HepG2 (cell line): ENCODE data around the gene UTRN. TPM values are rescaled to one million over a fixed set of nuclear protein-coding genes. Genes with fewer than 3 reads are reported as not detected.

ENCODE experiments used
- BCL6 ChIP-seq: IDR thresholded peaks from 2 replicates; pipeline ENCODE4 v1.6.1; 2016; ENCODE audit warnings: missing genetic modification reagents, missing compliant biosample characterization
- FOXC1 ChIP-seq: sonication (generic); formaldehyde crosslinking; IDR thresholded peaks from 2 replicates; pipeline ENCODE4 v1.8.0; 2022; ENCODE audit warnings: mild to moderate bottlenecking, missing genetic modification reagents, borderline replicate concordance
- KDM5B ChIP-seq: sonication (generic); formaldehyde crosslinking; IDR thresholded peaks from 2 replicates; pipeline ENCODE4 v1.4.0; 2020; ENCODE audit warnings: missing genetic modification reagents, mild to moderate bottlenecking, borderline replicate concordance
- NBN ChIP-seq: fragments of 450-650 bp; conservative IDR thresholded peaks from 2 replicates; pipeline ENCODE4 v1.6.1; 2017
- NCOA5 ChIP-seq: sonication (generic); formaldehyde crosslinking; IDR thresholded peaks from 2 replicates; pipeline ENCODE4 v1.4.0; 2020; ENCODE audit warnings: missing genetic modification reagents
- POLR2G ChIP-seq: fragments of 200-400 bp; formaldehyde crosslinking; IDR thresholded peaks from 2 replicates; pipeline ENCODE4 v1.6.1; 2018; ENCODE audit warnings: mild to moderate bottlenecking, low read depth, low read length, moderate library complexity
- ZBTB7B ChIP-seq: sonication (generic); formaldehyde crosslinking; IDR thresholded peaks from 2 replicates; pipeline ENCODE4 v1.4.0; 2020; ENCODE audit warnings: missing genetic modification reagents
- ZNF160 ChIP-seq: sonication (generic); formaldehyde crosslinking; IDR thresholded peaks from 2 replicates; pipeline ENCODE4 v1.8.0; 2022; ENCODE audit warnings: mild to moderate bottlenecking, inconsistent platforms, missing genetic modification reagents
- ZNF235 ChIP-seq: sonication (generic); formaldehyde crosslinking; IDR thresholded peaks from 2 replicates; pipeline ENCODE4 v1.8.1; 2023; ENCODE audit warnings: mild to moderate bottlenecking, missing genetic modification reagents, borderline replicate concordance
- ZNF296 ChIP-seq: sonication (generic); formaldehyde crosslinking; conservative IDR thresholded peaks from 2 replicates; pipeline ENCODE4 v1.5.0; 2020; ENCODE audit warnings: mild to moderate bottlenecking, missing genetic modification reagents
- ZNF343 ChIP-seq: sonication (generic); formaldehyde crosslinking; IDR thresholded peaks from 2 replicates; pipeline ENCODE4 v1.4.0; 2020; ENCODE audit warnings: mild to moderate bottlenecking, missing genetic modification reagents
- ZNF354B ChIP-seq: sonication (generic); formaldehyde crosslinking; IDR thresholded peaks from 2 replicates; pipeline ENCODE4 v1.8.0; 2022; ENCODE audit warnings: mild to moderate bottlenecking, missing genetic modification reagents
- ZNF484 ChIP-seq: sonication (generic); formaldehyde crosslinking; IDR thresholded peaks from 2 replicates; pipeline ENCODE4 v1.5.1; 2020; ENCODE audit warnings: mild to moderate bottlenecking, low read depth, missing genetic modification reagents, borderline replicate concordance
- ZNF562 ChIP-seq: sonication (generic); formaldehyde crosslinking; IDR thresholded peaks from 2 replicates; pipeline ENCODE4 v1.8.0; 2022; ENCODE audit warnings: missing genetic modification reagents, borderline replicate concordance
- ZNF652 ChIP-seq: IDR thresholded peaks from 2 replicates; pipeline ENCODE4 v1.6.1; 2016; ENCODE audit warnings: low read depth, borderline replicate concordance
- polyA plus RNA-seq, 8 experiments: library from polyadenylated mRNA; depleted of rRNA in 3 of 8; stranded (reverse) in 7 of 8; unstranded in 1 of 8; fragments of >200 nt; fragmentation: Illumina TruSeq in 4 of 8; extraction: Trizol in 4 of 8; gene quantifications; 2 replicates each; pipeline versions ENCODE4 v1.2.1 to v1.2.3, GENCODE V29; 2011 to 2016; ENCODE audit warnings: low read depth in 4 of 8, missing spikeins in 1 of 8, mixed read lengths in 1 of 8; ENCODE audit not compliant: insufficient read depth in 1 of 8
- total RNA-seq, 5 experiments: library from RNA; depleted of rRNA; stranded (reverse); fragments of >200 nt; fragmentation: Illumina TruSeq; extraction: Trizol; gene quantifications; 2 replicates each; pipeline ENCODE4 v1.2.3, GENCODE V29; 2016; ENCODE audit warnings: low read depth in 1 of 5
- TF ChIP-seq, protein P1 (sequence below): sonication (generic); formaldehyde crosslinking; IDR thresholded peaks from 2 replicates; pipeline ENCODE4 v1.8.0; 2022; ENCODE audit warnings: mild to moderate bottlenecking, missing genetic modification reagents
- TF ChIP-seq, protein P2 (sequence below): sonication (generic); formaldehyde crosslinking; IDR thresholded peaks from 2 replicates; pipeline ENCODE4 v1.8.0; 2022; ENCODE audit warnings: mild to moderate bottlenecking, missing genetic modification reagents, borderline replicate concordance
- TF ChIP-seq, protein P3 (sequence below): sonication (generic); formaldehyde crosslinking; IDR thresholded peaks from 2 replicates; pipeline ENCODE4 v1.4.0; 2020; ENCODE audit warnings: low read depth, missing genetic modification reagents
- TF ChIP-seq, protein P4 (sequence below): sonication (generic); formaldehyde crosslinking; IDR thresholded peaks from 2 replicates; pipeline ENCODE4 v1.4.0; 2020; ENCODE audit warnings: missing genetic modification reagents

Gene UTRN
- total and polyA plus RNA-seq, 2 of the 13 experiments (the other 11 are each of a cell fraction or from before 2014, with no cell fraction given), result 102 to 116 TPM

DNA sequence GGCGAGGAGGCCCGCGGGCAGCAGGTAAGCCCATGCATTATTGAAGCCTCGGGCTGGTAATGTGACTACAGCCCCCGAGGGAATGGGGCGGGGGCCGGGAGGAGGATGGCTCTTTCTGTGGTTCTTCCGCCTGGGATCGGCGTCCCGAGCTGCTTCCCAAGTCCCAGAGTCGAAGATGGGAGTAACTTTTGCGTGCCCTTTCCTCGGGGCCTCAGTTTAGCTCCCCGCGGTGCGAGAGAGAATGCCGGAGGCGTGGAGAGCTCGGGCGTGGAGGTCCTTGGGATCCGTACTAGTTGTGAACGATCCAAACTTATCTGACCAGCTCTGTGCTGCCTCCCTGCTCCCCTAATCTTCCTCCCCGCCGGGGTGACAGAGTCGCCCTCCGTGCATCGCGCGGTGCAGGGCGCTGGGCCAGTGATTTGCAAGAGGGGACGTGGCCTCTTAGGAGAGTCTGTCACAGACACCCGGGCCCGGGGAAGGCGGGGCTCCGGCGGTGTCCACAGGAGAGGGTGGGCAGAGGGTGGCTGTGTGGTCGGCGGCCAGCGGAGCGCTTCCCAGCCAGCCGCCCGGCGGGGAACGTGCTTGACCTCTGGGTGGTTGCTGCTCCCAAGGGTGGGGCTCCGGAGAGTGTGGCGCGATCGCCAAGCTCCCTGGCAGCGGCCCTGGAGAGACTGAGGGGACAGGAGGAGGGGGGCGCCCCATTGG, 815 bp downstream of the UTRN start (continued):
- TF ChIP-seq, protein P1, sequence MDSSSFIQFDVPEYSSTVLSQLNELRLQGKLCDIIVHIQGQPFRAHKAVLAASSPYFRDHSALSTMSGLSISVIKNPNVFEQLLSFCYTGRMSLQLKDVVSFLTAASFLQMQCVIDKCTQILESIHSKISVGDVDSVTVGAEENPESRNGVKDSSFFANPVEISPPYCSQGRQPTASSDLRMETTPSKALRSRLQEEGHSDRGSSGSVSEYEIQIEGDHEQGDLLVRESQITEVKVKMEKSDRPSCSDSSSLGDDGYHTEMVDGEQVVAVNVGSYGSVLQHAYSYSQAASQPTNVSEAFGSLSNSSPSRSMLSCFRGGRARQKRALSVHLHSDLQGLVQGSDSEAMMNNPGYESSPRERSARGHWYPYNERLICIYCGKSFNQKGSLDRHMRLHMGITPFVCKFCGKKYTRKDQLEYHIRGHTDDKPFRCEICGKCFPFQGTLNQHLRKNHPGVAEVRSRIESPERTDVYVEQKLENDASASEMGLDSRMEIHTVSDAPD (CRISPR knock-in tag), result peak; percentile 58; the same call in 1 of the 2 replicates
- TF ChIP-seq ZBTB7B (CRISPR knock-in tag) (peak; percentile 81), ZNF484 (CRISPR knock-in tag) (0 out of 2 replicates have a peak, but pooled peaks have one; percentile 61), ZNF160 (CRISPR knock-in tag) (0 out of 2 replicates have a peak, but pooled peaks have one; percentile 44), NBN (no peak), ZNF235 (CRISPR knock-in tag) (peak; percentile 54; the same call in 1 of the 2 replicates), BCL6 (CRISPR knock-in tag) (peak; percentile 40; the same call in 1 of the 2 replicates), ZNF296 (CRISPR knock-in tag) (peak; percentile 78), KDM5B (peak; percentile 59; the same call in 1 of the 2 replicates), ZNF343 (CRISPR knock-in tag) (peak; percentile 72; the same call in 1 of the 2 replicates), POLR2G (peak; percentile 23), ZNF562 (no peak), ZNF652 (CRISPR knock-in tag) (0 out of 2 replicates have a peak, but pooled peaks have one; percentile 30), NCOA5 (CRISPR knock-in tag) (no peak), ZNF354B (CRISPR knock-in tag) (peak; percentile 91), FOXC1 (peak; percentile 54)
- TF ChIP-seq, protein P2, sequence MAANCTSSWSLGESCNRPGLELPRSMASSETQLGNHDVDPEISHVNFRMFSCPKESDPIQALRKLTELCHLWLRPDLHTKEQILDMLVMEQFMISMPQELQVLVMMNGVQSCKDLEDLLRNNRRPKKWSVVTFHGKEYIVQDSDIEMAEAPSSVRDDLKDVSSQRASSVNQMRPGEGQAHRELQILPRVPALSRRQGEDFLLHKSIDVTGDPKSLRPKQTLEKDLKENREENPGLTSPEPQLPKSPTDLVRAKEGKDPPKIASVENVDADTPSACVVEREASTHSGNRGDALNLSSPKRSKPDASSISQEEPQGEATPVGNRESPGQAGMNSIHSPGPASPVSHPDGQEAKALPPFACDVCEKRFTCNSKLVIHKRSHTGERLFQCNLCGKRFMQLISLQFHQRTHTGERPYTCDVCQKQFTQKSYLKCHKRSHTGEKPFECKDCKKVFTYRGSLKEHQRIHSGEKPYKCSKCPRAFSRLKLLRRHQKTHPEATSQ (CRISPR knock-in tag), result 0 out of 2 replicates have a peak, but pooled peaks have one; percentile 61
- TF ChIP-seq, protein P3, sequence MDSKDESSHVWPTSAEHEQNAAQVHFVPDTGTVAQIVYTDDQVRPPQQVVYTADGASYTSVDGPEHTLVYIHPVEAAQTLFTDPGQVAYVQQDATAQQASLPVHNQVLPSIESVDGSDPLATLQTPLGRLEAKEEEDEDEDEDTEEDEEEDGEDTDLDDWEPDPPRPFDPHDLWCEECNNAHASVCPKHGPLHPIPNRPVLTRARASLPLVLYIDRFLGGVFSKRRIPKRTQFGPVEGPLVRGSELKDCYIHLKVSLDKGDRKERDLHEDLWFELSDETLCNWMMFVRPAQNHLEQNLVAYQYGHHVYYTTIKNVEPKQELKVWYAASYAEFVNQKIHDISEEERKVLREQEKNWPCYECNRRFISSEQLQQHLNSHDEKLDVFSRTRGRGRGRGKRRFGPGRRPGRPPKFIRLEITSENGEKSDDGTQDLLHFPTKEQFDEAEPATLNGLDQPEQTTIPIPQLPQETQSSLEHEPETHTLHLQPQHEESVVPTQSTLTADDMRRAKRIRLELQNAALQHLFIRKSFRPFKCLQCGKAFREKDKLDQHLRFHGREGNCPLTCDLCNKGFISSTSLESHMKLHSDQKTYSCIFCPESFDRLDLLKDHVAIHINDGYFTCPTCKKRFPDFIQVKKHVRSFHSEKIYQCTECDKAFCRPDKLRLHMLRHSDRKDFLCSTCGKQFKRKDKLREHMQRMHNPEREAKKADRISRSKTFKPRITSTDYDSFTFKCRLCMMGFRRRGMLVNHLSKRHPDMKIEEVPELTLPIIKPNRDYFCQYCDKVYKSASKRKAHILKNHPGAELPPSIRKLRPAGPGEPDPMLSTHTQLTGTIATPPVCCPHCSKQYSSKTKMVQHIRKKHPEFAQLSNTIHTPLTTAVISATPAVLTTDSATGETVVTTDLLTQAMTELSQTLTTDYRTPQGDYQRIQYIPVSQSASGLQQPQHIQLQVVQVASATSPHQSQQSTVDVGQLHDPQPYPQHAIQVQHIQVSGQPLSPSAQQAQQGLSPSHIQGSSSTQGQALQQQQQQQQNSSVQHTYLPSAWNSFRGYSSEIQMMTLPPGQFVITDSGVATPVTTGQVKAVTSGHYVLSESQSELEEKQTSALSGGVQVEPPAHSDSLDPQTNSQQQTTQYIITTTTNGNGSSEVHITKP (CRISPR knock-in tag), result 0 out of 2 replicates have a peak, but pooled peaks have one; percentile 15
- TF ChIP-seq, protein P4, sequence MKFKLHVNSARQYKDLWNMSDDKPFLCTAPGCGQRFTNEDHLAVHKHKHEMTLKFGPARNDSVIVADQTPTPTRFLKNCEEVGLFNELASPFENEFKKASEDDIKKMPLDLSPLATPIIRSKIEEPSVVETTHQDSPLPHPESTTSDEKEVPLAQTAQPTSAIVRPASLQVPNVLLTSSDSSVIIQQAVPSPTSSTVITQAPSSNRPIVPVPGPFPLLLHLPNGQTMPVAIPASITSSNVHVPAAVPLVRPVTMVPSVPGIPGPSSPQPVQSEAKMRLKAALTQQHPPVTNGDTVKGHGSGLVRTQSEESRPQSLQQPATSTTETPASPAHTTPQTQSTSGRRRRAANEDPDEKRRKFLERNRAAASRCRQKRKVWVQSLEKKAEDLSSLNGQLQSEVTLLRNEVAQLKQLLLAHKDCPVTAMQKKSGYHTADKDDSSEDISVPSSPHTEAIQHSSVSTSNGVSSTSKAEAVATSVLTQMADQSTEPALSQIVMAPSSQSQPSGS, result 0 out of 2 replicates have a peak, but pooled peaks have one; percentile 22
